Endothelial cell of umbilical vein (primary cell): Measurements from ENCODE around the gene IL9R. TPM values are rescaled to one million over a fixed set of nuclear protein-coding genes. Genes with fewer than 3 reads are reported as not detected.

Source experiments
- BruUV-seq: library from RNA; stranded (reverse); fragments of 400-500 nt; replicated peaks from 2 replicates; lab custom pipeline; 2021; lab: Mats Ljungman, UMichigan
- CTCF ChIA-PET: fragments of 300-600, 350-600 bp; sonication (Branson Sonifier 250); formaldehyde crosslinking; loops from one replicate; lab custom pipeline; 2021; ENCODE audit warnings: antibody characterized with exemption, inconsistent platforms; lab: Charles Lee
- POLR2A ChIA-PET: fragments of 300-600, 350-600 bp; sonication (Branson Sonifier 250); formaldehyde crosslinking; loops from one replicate; lab custom pipeline; 2021; ENCODE audit warnings: antibody characterized with exemption, inconsistent platforms; lab: Charles Lee
- DNase-seq: peaks from one replicate; pipeline ENCODE4 v3.0.0-alpha.2; 2011; ENCODE audit warnings: low read depth, low spot score
- FAIRE-seq: peaks from 2 replicates; lab custom pipeline; 2011; peaks lifted over from hg19 to GRCh38; lab: Jason Lieb, UNC
- H2AFZ ChIP-seq: 2 replicates; pipeline ENCODE4 v1.6.0; 2012; ENCODE audit warnings: low read depth, low read length, control low read depth, inconsistent platforms
- H3K27ac ChIP-seq: 2 replicates; pipeline ENCODE4 v1.5.1; 2011; ENCODE audit warnings: low read depth, mild to moderate bottlenecking, control low read depth, low read length, moderate library complexity; ENCODE audit not compliant: insufficient read depth
- H3K27me3 ChIP-seq, 2 experiments: 2 replicates each; pipeline versions ENCODE4 v1.6.0 to v1.6.1; 2011; ENCODE audit warnings: low read length in 2 of 2, mixed read lengths in 1 of 2; ENCODE audit not compliant: control insufficient read depth in 2 of 2, insufficient read depth in 2 of 2
- H3K36me3 ChIP-seq, 2 experiments: 2 replicates in 1 of 2; 3 replicates in 1 of 2; pipeline ENCODE4 v1.5.1; 2011; ENCODE audit warnings: low read length in 2 of 2, mild to moderate bottlenecking in 1 of 2, moderate library complexity in 1 of 2; ENCODE audit not compliant: control insufficient read depth in 2 of 2, insufficient read depth in 2 of 2; ENCODE audit errors: extremely low read depth in 1 of 2
- H3K4me1 ChIP-seq: 3 replicates; pipeline ENCODE4 v1.5.1; 2011; ENCODE audit warnings: mild to moderate bottlenecking, low read length; ENCODE audit not compliant: control insufficient read depth, insufficient read depth; ENCODE audit errors: extremely low read depth
- H3K4me2 ChIP-seq: 2 replicates; pipeline ENCODE4 v1.6.1; 2011; ENCODE audit warnings: low read length, control low read depth, mixed read lengths; ENCODE audit not compliant: insufficient read depth
- H3K4me3 ChIP-seq, 3 experiments: fragments of 200-600 bp in 1 of 3; sonication (generic), shearing (Covaris generic) in 1 of 3; replicated peaks in 1 of 3; 2 replicates each; pipeline ENCODE4 v1.5.1; 2011 to 2016; ENCODE audit warnings: control low read depth in 3 of 3, low read length in 3 of 3, mild to moderate bottlenecking in 2 of 3, inconsistent platforms in 1 of 3, low read depth in 1 of 3, moderate library complexity in 1 of 3; ENCODE audit not compliant: insufficient read depth in 1 of 3
- H3K79me2 ChIP-seq: 2 replicates; pipeline ENCODE4 v1.6.0; 2012; ENCODE audit warnings: low read length, inconsistent platforms; ENCODE audit not compliant: control insufficient read depth, insufficient read depth
- H3K9ac ChIP-seq: replicated peaks from 2 replicates; pipeline ENCODE3; 2011; ENCODE audit warnings: low read length, control low read depth; ENCODE audit not compliant: insufficient read depth; ENCODE audit errors: extremely low read depth
- H3K9me1 ChIP-seq: replicated peaks from 3 replicates; pipeline ENCODE4 v1.6.0; 2011; ENCODE audit warnings: mild to moderate bottlenecking, low read length; ENCODE audit not compliant: control insufficient read depth, insufficient read depth; ENCODE audit errors: extremely low read depth
- H3K9me3 ChIP-seq: replicated peaks from 2 replicates; pipeline ENCODE4 v1.5.1; 2012; ENCODE audit warnings: low read length, inconsistent platforms; ENCODE audit not compliant: control insufficient read depth, insufficient read depth
- H4K20me1 ChIP-seq: replicated peaks from 2 replicates; pipeline ENCODE3; 2011; ENCODE audit warnings: mild to moderate bottlenecking, low read length; ENCODE audit not compliant: control insufficient read depth, insufficient read depth; ENCODE audit errors: extremely low read depth
- CTCF ChIP-seq, 2 donors: IDR thresholded peaks; 1 replicate in 1 of 2; 2 replicates in 1 of 2; pipeline ENCODE4 v1.5.1; 2011; ENCODE audit warnings: low read length in 2 of 2, mild to moderate bottlenecking in 2 of 2, moderate library complexity in 2 of 2, control low read depth in 1 of 2, inconsistent platforms in 1 of 2, low read depth in 1 of 2; ENCODE audit not compliant: insufficient read depth in 1 of 2; ENCODE audit errors: extremely low read depth in 1 of 2
- FOS ChIP-seq: IDR thresholded peaks from 2 replicates; pipeline ENCODE4 v1.6.1; 2011; ENCODE audit warnings: mild to moderate bottlenecking, low read length, moderate library complexity, borderline replicate concordance; ENCODE audit not compliant: insufficient read depth
- GATA2 ChIP-seq: IDR thresholded peaks from 2 replicates; pipeline ENCODE4 v1.7.0; 2011; ENCODE audit warnings: low read depth, mild to moderate bottlenecking, moderate library complexity, mixed read lengths, low read length; ENCODE audit not compliant: insufficient read length, insufficient read depth
- MYC ChIP-seq: IDR thresholded peaks from one replicate; pipeline ENCODE4 v1.6.1; 2011; ENCODE audit warnings: mild to moderate bottlenecking, low read depth, low read length
- dilution Hi-C: fragments of 300-500 bp; cut with MboI; formaldehyde crosslinking; loops from one replicate; pipeline ENCODE4 v1.15.0; 2019; ENCODE audit warnings: low sequenced_read_pairs; ENCODE audit not compliant: extremely low pct_ligation_motif_present
- intact Hi-C: fragments of 100-400 bp; cut with micrococcal nuclease; formaldehyde crosslinking; loops from one replicate; pipeline ENCODE4 v1.10.0; 2022
- polyA plus RNA-seq, 4 experiments: library from polyadenylated mRNA; depleted of rRNA in 3 of 4; stranded (reverse) in 3 of 4; unstranded in 1 of 4; fragments of >200 nt; gene quantifications; 2 replicates each; pipeline versions ENCODE4 v1.2.1 to v1.2.3, GENCODE V29; 2011 to 2012; ENCODE audit warnings: missing spikeins in 1 of 4
- total RNA-seq: library from RNA; stranded (reverse); gene quantifications from 2 replicates; pipeline ENCODE4 v1.2.3, GENCODE V29; 2021

Gene IL9R
- total and polyA plus RNA-seq, 2 donors (not counting 3 experiments of a cell fraction or from before 2014, with no cell fraction given) = not detected

- no peak for DNase-seq
- Histone ChIP-seq H2AFZ (no peak overlapping the region), H3K4me3 (no peak overlapping the region), H3K4me2 (no peak overlapping the region), H3K27ac (no peak overlapping the region), H3K27me3 (no peaks in the 10 kb centered on the region), H4K20me1 (no peaks in the 10 kb centered on the region), H3K9ac (no peak overlapping the region), H3K36me3 (no peaks in the 10 kb centered on the region), H3K9me3 (no peaks in the 10 kb centered on the region), H3K9me1 (no peaks in the 10 kb centered on the region), H3K4me1 (no peaks in the 10 kb centered on the region), H3K79me2 (no peaks in the 10 kb centered on the region)
- CTCF ChIA-PET = no interaction called here
- POLR2A ChIA-PET = no interaction called here
- TF ChIP-seq GATA2 (no peak), FOS (no peak)
- FAIRE-seq = no peak
- dilution Hi-C loops = no loop called here
- no TSS peak for BruUV-seq
- intact Hi-C loops = no loop called here
Measured at GRCh38 chrX:155949098-155949497, 48.4 kb upstream of the IL9R start.

- H3K9me1 ChIP-seq = no peaks in the 10 kb centered on the region
- POLR2A ChIA-PET = no interaction called here
- H4K20me1 ChIP-seq = no peaks in the 10 kb centered on the region
- H3K36me3 ChIP-seq = no peaks in the 10 kb centered on the region
- H3K4me3 ChIP-seq = no peak overlapping the region
- TF ChIP-seq CTCF (IDR thresholded peaks at IDR 0.05; ENCODE audit: extremely low read depth in 1 of 2, insufficient read depth in 1 of 2, low read depth in 1 of 2, low read length in 2 of 2) (no peak), MYC (no peak), FOS (no peak)
- no TSS peak for BruUV-seq
- H3K9me3 ChIP-seq = no peaks in the 10 kb centered on the region
- intact Hi-C loops = no loop called here
- FAIRE-seq (no peak), DNase-seq (no peak)
- H3K4me1 ChIP-seq = no peaks in the 10 kb centered on the region
- H3K27me3 ChIP-seq = no peaks in the 10 kb centered on the region
- no peaks in the 10 kb centered on the region for H3K79me2 ChIP-seq
- no peak overlapping the region for H2AFZ ChIP-seq
- dilution Hi-C loops = no loop called here
- CTCF ChIA-PET = no interaction called here
- H3K9ac ChIP-seq = no peak overlapping the region
- no peak overlapping the region for H3K4me2 ChIP-seq
- H3K27ac ChIP-seq = no peak overlapping the region
Measured at GRCh38 chrX:155951237-155951789, 46.2 kb upstream of the IL9R start.
